ELF-1 (cell line): ENCODE measurements around the gene RHOA.
"Not testable (repeated sequence)": the region's sequence is repeated elsewhere in the genome, so short reads cannot be mapped to it uniquely, and the experiment has no call there.

Experiments used
- DNase-seq: peaks from one replicate; pipeline ENCODE4 v3.0.0-alpha.2; 2016; ENCODE audit warnings: low read depth, low spot score

The RHOA gene

DNA sequence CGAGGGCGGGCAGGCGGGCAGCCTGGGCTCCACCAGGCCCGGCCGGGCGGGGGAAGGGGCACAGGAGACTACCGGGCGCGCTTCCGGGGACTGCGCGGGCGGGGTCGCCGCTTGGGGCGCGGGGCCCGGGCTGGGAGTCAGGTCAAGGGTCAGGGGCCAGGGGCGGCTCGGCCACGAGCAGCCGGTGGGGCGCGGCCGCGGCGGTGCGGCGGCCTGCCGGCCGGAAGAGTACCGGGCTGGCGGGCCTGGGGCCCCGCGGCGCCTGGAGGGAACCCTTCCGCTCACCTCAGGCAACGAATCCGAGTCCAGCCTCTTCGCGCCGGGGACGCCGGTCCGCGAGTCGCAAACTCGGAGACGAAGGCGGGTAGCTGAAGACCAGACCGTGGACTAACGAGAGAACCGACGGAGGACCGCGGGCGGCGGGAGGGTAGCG is 225 bp downstream of the RHOA start:
- no peak for DNase-seq

DNA sequence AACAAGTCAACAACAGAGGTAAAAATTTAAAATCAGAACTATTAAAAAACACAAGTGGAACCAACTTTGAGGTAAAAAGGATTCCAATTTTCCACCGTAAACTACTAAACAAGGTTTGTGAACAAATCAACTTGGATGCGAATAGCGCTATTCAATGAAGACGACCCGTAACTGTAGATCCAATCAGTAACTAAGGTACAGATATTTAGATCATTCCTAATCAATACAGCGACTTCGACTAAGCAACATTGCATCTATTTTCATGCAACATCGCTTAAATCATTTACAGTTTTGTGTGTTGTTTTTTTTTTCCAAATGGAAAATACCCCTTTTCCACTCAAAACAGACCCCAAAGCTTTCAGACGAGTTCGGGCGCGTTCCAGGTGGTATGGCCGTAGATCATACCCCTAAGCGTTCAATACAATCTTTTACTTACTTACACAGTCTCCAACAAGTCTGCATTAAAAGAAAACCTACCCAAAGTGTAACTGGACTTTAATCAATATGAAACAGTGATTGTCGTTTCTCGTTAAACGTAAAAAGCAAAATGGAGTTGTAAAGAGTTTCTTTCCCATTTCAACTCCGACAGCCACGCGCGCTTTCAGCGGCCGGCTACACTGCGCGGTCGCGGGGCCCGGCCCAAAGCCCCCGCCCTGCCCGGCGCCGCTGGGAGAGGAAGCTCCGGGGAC is 786 bp downstream of the RHOA start:
- no peak for DNase-seq

DNA sequence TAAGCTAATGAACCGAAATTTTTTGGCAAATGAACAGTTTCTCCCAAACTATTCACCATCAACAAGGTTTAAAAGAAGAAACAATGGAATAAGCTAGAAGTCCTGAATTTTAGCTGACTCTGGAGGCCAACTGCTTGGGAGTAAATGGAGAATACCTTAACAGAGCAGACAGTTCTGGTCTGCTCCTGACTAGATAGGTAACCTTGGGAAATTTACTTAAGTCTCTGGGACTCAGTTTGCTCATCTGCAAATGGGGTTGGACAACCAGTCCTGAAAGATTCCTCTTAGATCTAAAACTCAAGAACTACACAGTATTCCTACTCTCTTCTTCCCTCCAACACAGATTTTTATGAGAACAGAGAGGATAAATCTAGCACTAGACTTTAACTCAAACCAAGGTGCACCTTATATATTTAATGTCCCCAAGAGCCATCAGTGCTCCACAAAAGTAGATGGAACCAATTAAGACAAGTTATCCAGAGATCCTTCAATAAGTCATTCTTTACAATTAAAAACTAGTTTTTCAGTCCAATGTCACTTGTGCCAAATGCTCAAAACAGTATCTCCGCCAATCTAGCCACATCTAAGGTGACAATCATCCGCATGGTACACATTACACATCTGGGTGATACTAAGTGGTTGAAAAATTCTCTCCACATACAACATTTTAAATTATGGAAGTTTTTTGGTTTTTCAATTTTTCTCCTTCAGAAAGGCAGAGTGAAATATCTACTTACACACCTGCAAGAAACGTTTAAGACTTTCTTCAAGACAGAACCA is 1.5 kb downstream of the RHOA start:
- DNase-seq: no peak

DNA sequence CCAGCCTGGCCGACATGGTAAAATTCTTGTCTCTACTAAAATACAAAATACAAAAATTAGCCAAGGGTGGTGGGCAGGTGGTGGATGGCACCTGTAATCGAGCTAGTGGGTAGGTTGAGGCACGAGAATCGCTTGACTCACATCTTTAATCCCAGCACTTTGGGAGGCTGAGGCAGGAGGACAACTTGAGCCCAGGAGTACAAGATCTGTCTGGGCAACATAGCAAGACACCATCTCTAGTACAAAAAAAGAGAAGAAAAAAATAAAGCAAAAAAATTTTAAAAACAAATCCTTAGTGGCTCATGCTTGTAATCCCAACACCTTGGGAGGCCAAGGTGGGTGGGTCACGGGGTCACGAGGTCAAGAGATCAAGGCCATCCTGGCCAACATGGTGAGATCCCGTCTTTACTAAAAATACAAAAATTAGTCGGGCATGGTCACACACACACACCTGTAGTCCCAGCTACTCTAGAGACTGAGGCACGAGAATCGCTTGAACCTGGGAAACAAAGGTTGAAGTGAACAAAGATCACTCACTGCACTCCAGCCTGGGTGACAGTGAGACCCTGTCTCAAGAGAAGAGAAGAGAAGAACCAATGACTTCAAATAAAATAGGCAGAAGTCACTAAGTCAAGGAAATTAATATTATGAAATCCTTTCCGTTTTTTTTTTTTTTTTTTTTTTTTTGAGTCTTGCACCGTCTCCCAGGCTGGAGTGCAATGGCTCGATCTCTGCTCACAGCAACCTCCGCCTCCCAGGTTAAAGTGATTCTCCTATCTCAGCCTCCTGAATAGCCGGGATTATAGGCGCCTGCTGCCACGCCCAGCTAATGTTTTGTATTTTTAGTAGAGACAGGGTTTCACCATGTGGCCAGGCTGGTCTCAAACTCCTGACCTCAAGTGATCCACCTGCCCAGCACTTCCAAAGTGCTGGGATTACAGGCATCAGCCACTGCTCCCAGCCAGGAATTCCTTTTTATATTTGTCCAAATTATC is 4.9 kb downstream of the RHOA start:
- no peak for DNase-seq

DNA sequence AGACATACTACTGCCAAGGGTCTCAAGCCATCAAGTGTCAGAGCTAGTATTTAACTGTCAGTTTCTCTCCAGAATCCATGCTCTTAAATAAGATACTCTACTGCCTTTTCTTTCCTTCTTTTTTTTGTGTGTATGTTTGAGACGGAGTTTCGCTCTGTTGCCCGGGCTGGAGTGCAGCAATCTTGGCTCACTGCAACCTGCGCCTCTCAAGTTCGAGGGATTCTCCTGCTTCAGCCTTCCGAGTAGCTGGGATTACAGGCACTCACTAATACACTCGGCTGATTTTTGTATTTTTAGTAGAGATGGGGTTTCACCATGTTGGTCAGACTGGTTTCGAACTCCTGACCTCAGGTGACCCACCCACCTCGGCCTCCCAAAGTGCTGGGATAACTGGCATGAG is 6.2 kb downstream of the RHOA start:
- DNase-seq: not testable (repeated sequence)

DNA sequence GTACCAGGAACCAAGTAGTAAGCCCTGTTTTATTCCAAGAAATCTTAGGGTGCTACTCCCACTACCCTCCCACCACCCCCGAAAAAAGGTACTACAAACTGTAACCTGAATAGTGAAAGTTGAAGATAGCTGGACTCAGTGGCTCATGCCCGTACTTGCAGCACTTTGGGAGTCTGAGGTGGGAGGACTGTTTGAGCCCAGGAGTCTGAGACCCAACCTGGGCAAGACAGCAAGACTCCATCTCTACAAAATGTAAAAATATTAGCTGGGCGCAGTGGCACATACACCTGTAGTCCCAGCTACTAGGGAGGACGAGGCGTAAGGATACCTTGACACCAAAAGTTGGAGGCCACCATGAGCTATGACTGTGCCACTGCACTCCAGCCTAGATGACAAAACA is 7.9 kb downstream of the RHOA start:
- DNase-seq: no peak

DNA sequence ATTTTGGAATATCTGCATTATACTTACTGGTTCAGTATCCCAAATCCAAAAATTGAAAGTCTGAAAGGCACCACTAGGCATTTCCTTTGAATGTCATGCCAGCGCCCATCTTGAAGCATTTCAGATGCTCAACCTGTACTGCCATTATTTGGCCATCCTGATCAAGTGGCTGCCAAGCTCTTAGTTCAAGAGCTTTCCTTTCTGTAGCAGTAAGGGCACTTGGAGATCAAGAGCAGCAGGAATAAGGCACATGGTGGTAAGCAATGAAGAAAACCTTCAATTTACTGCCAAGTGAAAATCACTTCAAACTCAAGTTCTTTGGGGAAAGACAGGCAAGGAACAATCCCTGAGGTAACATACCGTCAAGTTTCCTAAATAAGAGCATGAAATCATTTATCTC is 10.0 kb downstream of the RHOA start:
- DNase-seq: no peak

DNA sequence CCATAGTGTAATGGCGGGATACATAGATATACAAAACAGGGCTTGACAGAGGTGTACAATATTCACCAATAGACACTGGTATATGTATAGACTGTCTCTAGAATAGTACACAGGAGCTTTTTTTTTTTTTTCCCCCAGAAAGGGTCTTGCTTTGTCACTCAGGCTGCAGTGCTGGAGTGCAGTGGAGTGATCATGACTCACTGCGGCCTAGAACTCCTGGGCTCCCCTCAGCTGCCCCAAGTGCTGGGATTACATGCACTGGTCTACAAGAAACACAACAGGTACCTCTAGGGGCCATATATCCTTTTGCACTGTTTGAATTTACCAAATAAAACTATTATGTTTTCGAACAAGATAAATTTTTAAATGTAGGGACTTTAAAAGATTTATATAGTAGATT is 12.3 kb downstream of the RHOA start:
- no peak for DNase-seq

DNA sequence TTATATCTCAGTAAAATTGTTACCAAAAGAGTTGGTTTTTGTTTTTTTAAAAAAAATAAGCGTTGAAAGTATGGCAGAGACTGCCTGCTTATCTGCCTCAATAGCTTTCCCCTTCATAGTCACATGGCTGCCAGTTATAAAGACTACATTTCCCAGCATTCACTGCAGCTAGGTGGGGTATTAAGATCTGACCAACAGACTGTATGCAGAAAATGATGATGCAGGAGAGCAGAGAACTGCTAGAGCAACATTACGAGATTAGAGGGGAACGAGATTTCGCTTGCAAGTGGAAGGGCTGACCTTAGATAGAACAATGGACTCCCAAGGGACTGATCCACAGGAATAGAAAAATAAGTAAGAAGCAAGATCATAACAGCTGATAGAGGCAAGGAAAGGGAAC is 14.3 kb downstream of the RHOA start:
- no peak for DNase-seq

DNA sequence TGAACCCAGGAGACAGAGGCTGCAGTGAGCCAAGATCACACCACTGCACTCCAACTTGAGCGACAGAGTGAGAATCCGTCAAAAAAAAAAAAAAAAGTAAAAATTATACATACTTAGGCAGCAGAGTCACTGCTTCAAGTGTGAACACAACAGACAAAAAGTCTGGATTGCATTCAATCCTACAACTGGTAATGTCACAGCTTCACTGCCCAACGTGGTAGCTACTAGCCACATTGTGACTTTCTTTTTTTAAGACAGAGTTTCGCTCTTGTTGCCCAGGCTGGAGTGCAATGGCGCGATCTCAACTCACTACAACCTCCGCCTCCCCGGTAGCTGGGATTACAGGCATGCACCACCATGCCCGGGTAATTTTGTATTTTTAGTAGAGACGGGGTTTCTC is 20.5 kb downstream of the RHOA start:
- DNase-seq: not testable (repeated sequence)

DNA sequence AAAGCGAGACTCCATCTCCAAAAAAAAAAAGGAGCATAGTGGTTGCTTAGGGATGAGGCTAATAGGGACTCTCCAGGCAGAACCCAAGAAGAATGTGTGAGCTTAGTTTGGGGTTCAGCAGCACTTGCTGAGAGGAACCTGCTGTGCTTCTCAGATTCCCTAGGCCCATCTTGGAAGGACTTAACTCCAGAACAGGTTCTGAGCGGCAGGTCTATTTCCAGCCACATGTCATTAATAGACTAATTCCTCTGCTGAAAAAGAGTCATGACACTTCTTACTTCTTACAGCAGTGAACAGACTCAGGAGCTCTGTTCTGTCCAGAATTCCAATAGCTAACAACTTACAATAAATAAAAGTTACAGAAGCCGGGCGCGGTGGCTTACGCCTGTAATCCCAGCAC is 22.5 kb downstream of the RHOA start:
- no peak for DNase-seq

DNA sequence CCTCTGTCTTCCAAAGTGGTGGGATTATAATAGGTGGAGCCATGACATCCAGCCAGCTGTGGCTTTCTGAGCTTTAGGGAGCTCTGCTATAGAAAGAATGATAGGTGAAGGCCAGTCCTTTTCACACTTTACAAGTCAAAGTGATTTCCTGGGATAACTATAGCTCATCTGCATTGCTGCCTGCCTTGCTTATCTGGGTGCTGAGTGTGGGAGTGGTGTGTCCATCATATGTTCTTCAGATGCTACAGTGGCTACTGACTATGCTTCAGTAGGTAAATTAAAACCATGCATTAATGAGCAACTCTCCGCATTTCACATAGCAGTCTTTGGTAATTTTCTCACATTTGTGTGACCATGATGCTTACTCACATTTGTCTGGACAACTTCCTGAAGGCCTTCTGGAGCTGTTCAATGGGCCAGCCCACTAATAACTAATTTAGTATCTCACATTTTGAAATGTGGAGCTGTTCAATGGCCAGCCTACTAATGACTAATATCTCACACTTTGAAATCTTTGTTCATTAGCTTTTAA is 23.4 kb downstream of the RHOA start:
- no peak for DNase-seq

DNA sequence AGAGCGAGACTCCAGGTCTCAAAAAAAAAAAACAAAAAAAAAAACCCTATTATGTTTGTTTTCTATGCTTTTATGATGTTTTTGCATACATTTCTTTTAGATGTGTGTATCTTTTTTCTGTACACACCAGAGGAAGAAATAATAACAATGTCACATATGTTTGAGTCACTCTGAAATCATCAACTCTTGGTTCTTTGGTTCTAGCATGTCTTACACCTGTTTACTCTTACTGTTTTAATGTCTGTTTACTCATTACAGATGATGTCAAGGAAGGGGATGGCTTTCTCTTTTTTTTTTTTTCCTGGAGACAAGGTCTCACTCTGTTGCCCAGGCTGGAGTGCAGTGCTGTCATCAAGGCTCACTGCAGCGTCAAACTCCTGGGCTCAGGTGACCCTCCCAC is 24.1 kb downstream of the RHOA start:
- DNase-seq: no peak

DNA sequence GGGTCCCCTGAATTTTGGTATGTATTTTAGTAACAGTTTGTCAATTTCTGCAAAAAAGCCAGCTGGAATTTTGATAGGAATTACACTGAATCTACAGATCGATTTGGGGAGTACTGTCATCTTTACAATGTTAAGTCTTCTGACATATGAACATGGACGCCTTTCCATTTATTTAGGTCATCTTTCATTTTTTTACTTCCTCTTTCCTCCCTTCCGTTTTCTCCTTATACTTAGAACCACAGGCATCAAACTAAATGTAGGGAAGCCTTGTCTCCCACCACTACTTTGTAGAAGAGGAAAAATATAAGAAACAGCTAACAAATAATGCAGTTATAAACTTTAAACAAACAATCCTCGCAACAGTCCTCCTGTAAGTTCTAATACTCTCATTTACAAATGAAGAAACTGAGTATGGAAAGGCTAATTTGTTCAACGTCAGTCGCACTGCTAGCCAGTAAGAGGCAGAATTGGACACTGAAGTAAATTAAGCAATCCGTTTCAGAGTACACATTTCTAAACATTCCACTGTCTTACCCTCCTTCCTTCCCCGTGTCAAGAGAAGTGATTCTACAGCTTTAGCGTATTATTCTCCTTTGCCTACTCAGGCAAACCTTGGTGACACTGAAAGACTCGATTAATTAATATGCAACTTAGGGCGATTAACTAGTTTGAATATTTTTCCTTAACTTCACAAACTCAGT is 25.6 kb downstream of the RHOA start:
- no peak for DNase-seq

DNA sequence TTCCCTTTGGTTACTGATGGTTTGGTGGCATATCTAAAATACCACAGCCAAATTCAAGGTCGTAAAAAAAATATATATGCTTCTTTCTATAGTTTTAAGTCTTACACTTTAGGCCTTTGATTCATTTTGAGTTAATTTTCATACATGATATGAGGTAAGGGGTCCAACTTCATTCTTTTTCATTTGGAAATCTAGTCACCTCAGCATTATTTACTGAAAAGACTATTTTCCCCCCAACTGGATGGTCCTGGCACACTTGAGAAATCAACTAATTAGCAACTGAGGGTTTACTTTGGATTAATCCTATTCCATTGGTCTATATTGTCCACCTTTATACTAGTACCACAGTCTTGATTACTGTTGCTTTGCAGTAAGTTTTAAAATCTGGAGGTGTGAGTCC is 26.2 kb downstream of the RHOA start:
- DNase-seq: no peak

DNA sequence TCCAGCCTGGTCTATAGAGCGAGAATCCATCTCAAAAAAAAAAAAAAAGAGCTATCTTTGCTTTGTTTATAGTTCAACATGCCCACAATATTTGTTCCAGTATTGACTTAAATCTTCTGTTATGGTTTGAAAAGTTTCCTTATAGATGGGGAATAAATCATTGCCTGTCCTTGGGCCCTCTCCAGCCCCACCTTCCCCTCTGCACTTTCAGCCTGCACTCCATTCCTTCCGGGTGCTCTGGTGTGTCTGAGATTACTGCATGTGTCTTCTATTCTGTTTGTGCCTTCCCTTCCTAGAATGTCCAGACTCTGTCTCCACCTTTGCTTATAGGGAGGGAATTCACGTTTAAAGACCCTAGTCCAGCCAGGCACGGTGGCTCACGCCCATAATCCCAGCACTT is 28.4 kb downstream of the RHOA start:
- no peak for DNase-seq

DNA sequence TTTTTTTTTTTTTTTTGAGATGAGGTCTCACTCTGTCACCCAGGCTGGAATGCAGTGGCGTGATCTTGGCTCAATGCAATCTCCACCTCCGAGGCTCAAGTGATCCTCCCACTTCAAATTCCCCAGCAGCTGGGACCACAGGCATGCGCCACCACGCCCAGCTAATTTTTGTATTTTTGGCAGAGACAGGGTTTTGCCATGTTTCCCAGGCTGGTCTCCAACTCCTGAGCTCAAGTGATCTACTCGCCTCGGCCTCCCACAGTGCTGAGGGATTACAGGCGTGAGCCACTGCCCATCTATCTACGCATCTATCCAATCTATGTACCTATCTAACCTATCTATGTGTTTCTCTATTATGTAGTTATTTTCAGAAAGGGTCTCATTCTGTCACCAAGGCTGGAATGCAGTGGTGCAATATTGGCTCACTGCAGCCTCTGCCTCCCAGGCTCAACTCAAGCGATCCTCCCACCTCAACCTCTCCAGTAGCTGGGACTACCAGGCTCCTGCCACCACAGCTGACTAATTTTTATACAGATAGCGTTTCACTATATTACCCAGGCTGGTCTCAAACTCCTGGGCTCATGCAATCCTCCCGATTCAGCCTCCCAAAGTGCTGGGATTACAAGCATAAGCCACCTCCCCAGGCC is 33.4 kb downstream of the RHOA start:
- DNase-seq: no peak

DNA sequence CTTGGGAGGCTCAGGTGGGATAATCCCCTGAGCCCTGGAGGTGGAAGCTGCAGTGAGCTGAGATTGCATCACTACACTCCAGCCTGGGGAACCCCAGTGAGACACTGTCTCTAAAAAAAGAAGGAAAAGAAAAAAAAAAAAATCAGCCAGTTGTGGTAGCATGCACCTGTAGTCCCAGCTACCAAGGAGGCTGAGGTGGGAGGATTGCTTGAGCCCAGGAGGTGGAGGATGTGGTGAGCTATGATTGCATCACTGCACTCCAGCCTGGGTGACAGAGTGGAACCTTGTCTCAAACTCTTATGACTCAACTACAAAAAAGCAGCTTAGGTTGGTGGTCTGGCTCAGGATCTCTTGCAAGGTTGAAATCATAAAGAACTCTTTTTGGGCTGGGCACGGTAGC is 34.3 kb downstream of the RHOA start:
- no peak for DNase-seq

DNA sequence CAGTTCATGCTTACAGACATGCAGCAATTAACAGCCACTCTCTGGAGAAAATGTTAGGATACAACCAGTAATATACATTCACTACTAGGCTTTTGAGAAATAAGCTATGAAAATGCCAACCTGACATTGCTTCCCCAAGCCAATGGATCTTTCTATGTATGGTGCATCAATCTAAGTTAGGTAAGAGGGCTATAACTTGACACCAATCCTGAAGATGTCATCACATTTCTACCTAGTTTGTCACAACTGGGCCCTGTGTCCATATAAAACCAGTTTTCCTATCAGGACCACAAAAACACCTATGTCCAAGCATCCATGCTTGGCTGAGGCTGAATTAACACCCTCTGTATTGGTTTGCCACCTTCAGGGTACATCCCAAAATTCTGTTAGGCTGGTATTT is 39.8 kb downstream of the RHOA start:
- DNase-seq: no peak

DNA sequence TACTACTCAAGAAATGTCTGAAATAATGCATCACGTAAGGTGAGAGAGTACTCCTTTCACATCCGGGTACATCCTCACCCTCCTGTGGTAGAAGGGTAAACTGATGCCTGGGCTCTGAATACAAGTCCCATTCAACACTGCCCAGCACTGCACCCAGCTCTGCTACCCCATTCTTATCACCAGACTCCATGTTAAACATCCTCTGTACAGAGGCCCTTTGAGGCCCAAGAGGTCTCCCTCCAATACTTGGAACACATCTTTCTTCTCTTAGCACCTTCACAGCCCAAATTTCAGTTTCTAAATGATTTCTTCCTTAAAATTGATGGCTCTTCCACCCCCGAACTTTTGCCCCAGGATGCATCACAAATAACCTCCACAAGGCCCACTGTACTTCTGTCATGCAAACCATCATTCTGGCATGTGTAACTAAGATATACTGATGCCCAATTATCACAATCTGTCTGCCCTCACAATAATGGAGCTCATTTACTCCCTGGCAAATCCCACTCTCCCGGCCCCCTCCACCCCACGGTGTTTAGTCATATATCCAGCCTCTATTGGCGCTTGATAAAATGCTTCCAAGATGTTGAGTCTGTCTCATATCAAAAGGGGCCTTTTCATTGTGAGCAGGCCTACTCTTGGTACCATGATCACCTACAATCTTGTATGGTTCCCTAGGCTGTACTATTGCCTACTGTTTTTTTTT is 41.0 kb downstream of the RHOA start:
- no peak for DNase-seq
